ENCODE results near the gene NT5M.

The NT5M gene

DNA sequence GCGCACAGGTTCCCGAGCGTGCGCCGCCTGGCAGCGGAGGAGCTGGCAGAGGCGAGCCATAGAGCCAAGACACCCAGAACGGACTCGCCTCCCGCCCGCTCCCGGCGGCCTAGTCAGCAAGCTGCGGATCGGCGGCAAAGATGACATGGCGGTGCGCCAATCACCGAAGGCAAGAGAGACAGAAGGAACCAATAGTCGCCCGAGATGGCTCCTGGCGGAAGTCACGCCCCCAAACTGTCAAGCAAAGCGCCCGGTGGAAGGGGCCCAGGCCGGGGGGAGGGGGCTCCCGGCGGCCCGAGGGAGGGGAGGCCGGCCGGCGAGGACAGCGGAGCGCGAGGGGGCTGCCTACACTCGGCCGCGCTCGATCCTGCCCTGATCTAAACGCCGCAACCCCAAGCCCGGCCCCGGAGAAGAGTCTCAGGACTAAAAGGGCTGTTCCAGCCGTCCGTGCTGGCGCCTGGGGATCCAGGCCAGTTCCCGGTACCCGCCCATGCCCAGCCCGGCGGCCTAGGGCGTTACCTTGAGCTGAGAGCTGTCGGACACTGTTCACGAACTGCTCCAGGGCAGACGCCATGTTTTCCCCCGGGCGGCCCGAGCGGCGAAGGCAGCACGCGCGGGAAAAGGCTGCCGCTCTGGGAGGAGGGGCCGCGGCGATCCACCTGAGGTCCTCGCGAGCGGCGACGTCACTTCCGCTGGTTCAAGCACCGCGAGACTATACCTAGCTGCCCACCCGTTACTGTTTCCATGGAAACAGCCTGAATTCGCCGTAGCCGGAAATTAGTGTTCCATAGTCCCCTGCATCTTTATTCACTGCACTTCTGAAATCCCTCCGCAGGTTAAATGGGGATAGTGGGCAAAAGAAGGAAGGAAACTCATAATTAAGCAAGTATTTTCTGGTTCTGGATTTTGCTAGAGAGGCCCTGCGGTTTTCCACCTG lies 22.3 kb upstream of the NT5M start, which contains the start of gene COPS3:
Gene COPS3, minus strand, starts transcription at position 634 of the 937 bp plus-strand sequence. Its CDS starts 60 bp downstream, at position 574.
- peak within 1 kb of the TSS; percentile 92 for H4K8ac ChIP-seq (ENCODE audit: low read depth, low read length)
- H3K4me1 ChIP-seq (ENCODE audit: control insufficient read depth in 1 of 2, insufficient read depth in 2 of 2, low read length in 2 of 2), result peaks cover 3 to 7% of the 10 kb centered on the region in 2 experiments
- H3K9me3 ChIP-seq (ENCODE audit: insufficient read depth, low read depth, low read length), result no peaks in the 10 kb centered on the region
- DNase-seq, result peak; percentile 94 to 99
- no peak within 1 kb of the TSS for H2AK5ac ChIP-seq (ENCODE audit: low read length)
- H3K27me3 ChIP-seq (ENCODE audit: insufficient read depth, low read length), result no peaks in the 10 kb centered on the region
- H3K4ac ChIP-seq (ENCODE audit: low read depth, low read length), result peak within 1 kb of the TSS; percentile 96
- peaks cover 4% of the 10 kb centered on the region for H3K79me1 ChIP-seq (ENCODE audit: low read length)
- H2BK5ac ChIP-seq (ENCODE audit: low read depth, low read length, poor library complexity), result peak within 1 kb of the TSS; percentile 71
- peak within 1 kb of the TSS; percentile 88 for H3K14ac ChIP-seq (ENCODE audit: low read length)
- H3K18ac ChIP-seq (ENCODE audit: low read length), result peak within 1 kb of the TSS; percentile 63
- H4K12ac ChIP-seq (ENCODE audit: low read depth, low read length), result peak within 1 kb of the TSS; percentile 87
- peak within 1 kb of the TSS; percentile 91 for H3K9ac ChIP-seq (ENCODE audit: low read length)
- no peak within 1 kb of the TSS for H2BK12ac ChIP-seq (ENCODE audit: low read length)
- H3K36me3 ChIP-seq (ENCODE audit: control insufficient read depth in 1 of 2, insufficient read depth in 2 of 2, low read length in 2 of 2), result no peaks in the 10 kb centered on the region
- peak within 1 kb of the TSS; percentile 93 for H2AFZ ChIP-seq (ENCODE audit: insufficient read depth, low read length, poor library complexity)
- peaks cover 8% of the 10 kb centered on the region for H3K79me2 ChIP-seq (ENCODE audit: control insufficient read depth, insufficient read depth, low read length, poor library complexity)
- peak within 1 kb of the TSS; percentile 97 for H3K4me3 ChIP-seq (ENCODE audit: low read depth, low read length)
- no CpG with 5 or more reads among the region's 80 CpGs for WGBS (ENCODE audit: extremely low coverage, insufficient coverage, insufficient read length)
- H3K4me2 ChIP-seq (ENCODE audit: low read length), result peak within 1 kb of the TSS; percentile 74
- H4K91ac ChIP-seq (ENCODE audit: low read depth, low read length), result peak within 1 kb of the TSS; percentile 81
- no peak within 1 kb of the TSS for H3K23ac ChIP-seq (ENCODE audit: low read length)
- peak within 1 kb of the TSS; percentile 76 for H2BK120ac ChIP-seq (ENCODE audit: insufficient read depth, low read length, poor library complexity)
- H3K27ac ChIP-seq (ENCODE audit: low read depth, low read length), result peak within 1 kb of the TSS; percentile 76

DNA sequence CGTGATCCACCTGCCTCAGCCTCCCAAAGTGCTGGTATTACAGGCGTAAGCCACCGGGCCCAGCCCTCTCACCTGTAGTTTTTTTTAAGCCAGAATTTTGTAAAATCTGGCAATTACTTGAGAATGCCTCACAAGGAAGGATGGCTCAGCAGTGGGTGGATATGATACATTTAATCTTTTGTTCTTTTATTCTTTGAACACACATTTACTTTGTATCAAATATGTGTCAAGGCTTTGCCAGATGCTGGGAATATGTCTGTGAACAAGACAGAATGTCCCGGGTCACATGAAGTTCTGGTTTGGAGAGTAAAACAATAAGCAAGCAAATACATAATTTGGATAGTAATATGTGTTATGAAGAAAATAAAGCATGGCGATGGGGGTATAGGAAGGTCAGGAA lies 17.2 kb upstream of the NT5M start:
- H2AFZ ChIP-seq (ENCODE audit: insufficient read depth, low read length, poor library complexity), result no peak overlapping the region
- no peak overlapping the region for H3K27ac ChIP-seq (ENCODE audit: low read depth, low read length)
- no peak overlapping the region for H2BK120ac ChIP-seq (ENCODE audit: insufficient read depth, low read length, poor library complexity)
- no CpG with 5 or more reads among the region's 5 CpGs for WGBS (ENCODE audit: extremely low coverage, insufficient coverage, insufficient read length)
- H3K79me1 ChIP-seq (ENCODE audit: low read length), result peaks cover under 1% of the 10 kb centered on the region
- no peak overlapping the region for H2BK5ac ChIP-seq (ENCODE audit: low read depth, low read length, poor library complexity)
- H3K27me3 ChIP-seq (ENCODE audit: insufficient read depth, low read length), result no peaks in the 10 kb centered on the region
- no peak overlapping the region for H4K91ac ChIP-seq (ENCODE audit: low read depth, low read length)
- DNase-seq, result no peak
- no peak overlapping the region for H3K4ac ChIP-seq (ENCODE audit: low read depth, low read length)
- H3K9me3 ChIP-seq (ENCODE audit: insufficient read depth, low read depth, low read length), result no peaks in the 10 kb centered on the region
- H2AK5ac ChIP-seq (ENCODE audit: low read length), result no peak overlapping the region
- H3K4me3 ChIP-seq (ENCODE audit: low read depth, low read length), result no peak overlapping the region
- H3K23ac ChIP-seq (ENCODE audit: low read length), result no peak overlapping the region
- no peaks in the 10 kb centered on the region for H3K36me3 ChIP-seq (ENCODE audit: control insufficient read depth in 1 of 2, insufficient read depth in 2 of 2, low read length in 2 of 2)
- H3K14ac ChIP-seq (ENCODE audit: low read length), result no peak overlapping the region
- peaks cover under 1% of the 10 kb centered on the region for H3K79me2 ChIP-seq (ENCODE audit: control insufficient read depth, insufficient read depth, low read length, poor library complexity)
- H2BK12ac ChIP-seq (ENCODE audit: low read length), result no peak overlapping the region
- no peak overlapping the region for H4K8ac ChIP-seq (ENCODE audit: low read depth, low read length)
- H4K12ac ChIP-seq (ENCODE audit: low read depth, low read length), result no peak overlapping the region
- H3K18ac ChIP-seq (ENCODE audit: low read length), result no peak overlapping the region
- peaks cover 0 to 2% of the 10 kb centered on the region in 2 experiments for H3K4me1 ChIP-seq (ENCODE audit: control insufficient read depth in 1 of 2, insufficient read depth in 2 of 2, low read length in 2 of 2)
- H3K4me2 ChIP-seq (ENCODE audit: low read length), result no peak overlapping the region
- no peak overlapping the region for H3K9ac ChIP-seq (ENCODE audit: low read length)

DNA sequence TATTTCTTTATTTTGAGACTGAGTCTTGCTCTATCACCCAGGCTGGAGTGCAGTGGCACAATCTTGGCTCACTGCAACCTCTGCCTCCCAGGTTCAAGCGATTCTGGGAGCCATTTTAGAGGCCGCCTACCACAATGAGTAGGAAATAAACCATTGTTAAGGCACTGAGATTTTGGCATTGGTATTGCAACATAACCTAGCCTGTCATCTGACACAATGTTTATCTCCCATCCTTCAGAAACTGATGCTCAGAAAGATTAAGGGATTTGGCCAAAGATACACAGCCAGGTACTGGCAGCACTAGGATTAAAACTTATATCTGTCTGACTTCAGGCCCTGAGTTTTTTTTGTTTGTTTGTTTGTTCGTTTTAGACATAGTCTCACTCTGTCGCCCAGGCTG lies 14.1 kb upstream of the NT5M start:
- Histone ChIP-seq H3K36me3 (ENCODE audit: control insufficient read depth in 1 of 2, insufficient read depth in 2 of 2, low read length in 2 of 2) (no peaks in the 10 kb centered on the region), H4K91ac (ENCODE audit: low read depth, low read length) (no peak overlapping the region), H3K27me3 (ENCODE audit: insufficient read depth, low read length) (no peaks in the 10 kb centered on the region), H3K79me1 (ENCODE audit: low read length) (no peaks in the 10 kb centered on the region), H3K23ac (ENCODE audit: low read length) (no peak overlapping the region), H3K79me2 (ENCODE audit: control insufficient read depth, insufficient read depth, low read length, poor library complexity) (no peaks in the 10 kb centered on the region), H3K14ac (ENCODE audit: low read length) (no peak overlapping the region), H2BK12ac (ENCODE audit: low read length) (no peak overlapping the region), H2AK5ac (ENCODE audit: low read length) (no peak overlapping the region), H3K27ac (ENCODE audit: low read depth, low read length) (no peak overlapping the region), H3K4me2 (ENCODE audit: low read length) (no peak overlapping the region), H3K4me3 (ENCODE audit: low read depth, low read length) (no peak overlapping the region), H3K9ac (ENCODE audit: low read length) (no peak overlapping the region), H3K4ac (ENCODE audit: low read depth, low read length) (no peak overlapping the region), H2BK120ac (ENCODE audit: insufficient read depth, low read length, poor library complexity) (no peak overlapping the region), H4K12ac (ENCODE audit: low read depth, low read length) (no peak overlapping the region), H2BK5ac (ENCODE audit: low read depth, low read length, poor library complexity) (no peak overlapping the region), H3K9me3 (ENCODE audit: insufficient read depth, low read depth, low read length) (no peaks in the 10 kb centered on the region), H2AFZ (ENCODE audit: insufficient read depth, low read length, poor library complexity) (no peak overlapping the region), H3K18ac (ENCODE audit: low read length) (no peak overlapping the region), H4K8ac (ENCODE audit: low read depth, low read length) (no peak overlapping the region), H3K4me1 (ENCODE audit: control insufficient read depth in 1 of 2, insufficient read depth in 2 of 2, low read length in 2 of 2) (no peaks in the 10 kb centered on the region)
- WGBS (ENCODE audit: extremely low coverage, insufficient coverage, insufficient read length), result no CpG with 5 or more reads among the region's 4 CpGs
- no peak for DNase-seq

DNA sequence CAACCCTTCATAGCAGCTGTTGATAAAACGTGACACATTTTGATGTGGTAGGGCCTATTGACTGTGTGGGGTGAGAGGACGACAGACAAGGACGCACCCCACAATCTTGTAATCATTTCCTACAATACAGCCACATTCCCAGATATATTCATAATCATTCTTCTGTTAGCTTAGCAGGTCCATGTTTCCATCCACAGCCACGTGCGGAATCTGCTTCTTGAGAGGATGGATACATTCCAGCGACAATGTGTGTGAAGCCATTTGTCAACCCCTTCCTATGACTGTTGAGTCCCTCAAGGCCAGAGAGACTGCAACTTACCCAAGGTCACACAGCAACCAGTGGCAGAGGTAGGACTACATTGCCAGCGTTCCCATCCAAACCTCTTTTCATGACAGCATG lies 13.5 kb upstream of the NT5M start:
- Histone ChIP-seq H4K8ac (ENCODE audit: low read depth, low read length) (no peak overlapping the region), H3K4me1 (ENCODE audit: control insufficient read depth in 1 of 2, insufficient read depth in 2 of 2, low read length in 2 of 2) (no peaks in the 10 kb centered on the region), H2BK5ac (ENCODE audit: low read depth, low read length, poor library complexity) (no peak overlapping the region), H3K4ac (ENCODE audit: low read depth, low read length) (no peak overlapping the region), H2BK120ac (ENCODE audit: insufficient read depth, low read length, poor library complexity) (no peak overlapping the region), H2AK5ac (ENCODE audit: low read length) (no peak overlapping the region), H2BK12ac (ENCODE audit: low read length) (no peak overlapping the region), H3K4me2 (ENCODE audit: low read length) (no peak overlapping the region), H3K23ac (ENCODE audit: low read length) (no peak overlapping the region), H3K79me2 (ENCODE audit: control insufficient read depth, insufficient read depth, low read length, poor library complexity) (no peaks in the 10 kb centered on the region), H3K27ac (ENCODE audit: low read depth, low read length) (no peak overlapping the region), H3K9ac (ENCODE audit: low read length) (no peak overlapping the region), H3K14ac (ENCODE audit: low read length) (no peak overlapping the region), H3K18ac (ENCODE audit: low read length) (no peak overlapping the region), H3K4me3 (ENCODE audit: low read depth, low read length) (no peak overlapping the region), H3K27me3 (ENCODE audit: insufficient read depth, low read length) (no peaks in the 10 kb centered on the region), H3K9me3 (ENCODE audit: insufficient read depth, low read depth, low read length) (no peaks in the 10 kb centered on the region), H3K79me1 (ENCODE audit: low read length) (no peaks in the 10 kb centered on the region), H3K36me3 (ENCODE audit: control insufficient read depth in 1 of 2, insufficient read depth in 2 of 2, low read length in 2 of 2) (no peaks in the 10 kb centered on the region), H4K91ac (ENCODE audit: low read depth, low read length) (no peak overlapping the region), H4K12ac (ENCODE audit: low read depth, low read length) (no peak overlapping the region), H2AFZ (ENCODE audit: insufficient read depth, low read length, poor library complexity) (no peak overlapping the region)
- DNase-seq, result no peak
- no CpG with 5 or more reads among the region's 7 CpGs for WGBS (ENCODE audit: extremely low coverage, insufficient coverage, insufficient read length)
